B cell (primary cell): ENCODE data around the gene SLCO2B1. TPM values are rescaled to one million over a fixed set of nuclear protein-coding genes. Genes with fewer than 3 reads are reported as not detected.

ENCODE experiments used
- ATAC-seq: fragments of 200-7000 bp; cut with Tn5 transposase; one replicate; pipeline ENCODE4 v1.10.0; 2021; ENCODE audit warnings: low read depth, mild to moderate bottlenecking, moderate number of reproducible peaks, moderate library complexity
- CTCF ChIA-PET: fragments of 350-600 bp; sonication (Branson Sonifier 250); formaldehyde crosslinking; loops from one replicate; lab custom pipeline; 2021; ENCODE audit warnings: antibody characterized with exemption, inconsistent platforms; lab: Charles Lee
- POLR2A ChIA-PET: fragments of 350-600 bp; sonication (Branson Sonifier 250); formaldehyde crosslinking; loops from one replicate; lab custom pipeline; 2021; ENCODE audit warnings: antibody characterized with exemption; lab: Charles Lee
- DNase-seq: peaks from one replicate; pipeline ENCODE4 v3.0.0; 2013
- H2AFZ ChIP-seq: 2 replicates; pipeline ENCODE4 v1.6.1; 2012; ENCODE audit warnings: mild to moderate bottlenecking, low read depth, low read length; ENCODE audit not compliant: insufficient read depth, poor library complexity, severe bottlenecking
- H3K27ac ChIP-seq, 2 donors: 1 replicate in 1 of 2; 2 replicates in 1 of 2; pipeline ENCODE4 v1.5.1; 2012 to 2013; ENCODE audit warnings: low read length in 2 of 2, mild to moderate bottlenecking in 2 of 2, moderate library complexity in 1 of 2
- H3K27me3 ChIP-seq, 4 experiments: fragments of 200-600 bp in 1 of 4; sonication (generic) in 1 of 4; replicated peaks in 1 of 4; 1 replicate in 2 of 4; 2 replicates in 2 of 4; pipeline versions ENCODE4 v1.6.1 to v1.7.0; 2013 to 2016; ENCODE audit warnings: low read length in 3 of 4, mild to moderate bottlenecking in 2 of 4, mixed read lengths in 1 of 4, moderate library complexity in 1 of 4; ENCODE audit not compliant: insufficient read depth in 4 of 4, control insufficient read depth in 3 of 4; ENCODE audit errors: control extremely low read depth in 1 of 4
- H3K36me3 ChIP-seq, 2 experiments: replicated peaks in 1 of 2; 1 replicate in 1 of 2; 2 replicates in 1 of 2; pipeline versions ENCODE4 v1.6.1 to v1.7.1; 2013; ENCODE audit warnings: low read length in 1 of 2; ENCODE audit not compliant: insufficient read depth in 2 of 2, control insufficient read depth in 1 of 2; ENCODE audit errors: control extremely low read depth in 1 of 2, extremely low read depth in 1 of 2
- H3K4me1 ChIP-seq, 2 donors: fragments of 200-600 bp in 1 of 2; sonication (generic) in 1 of 2; 1 replicate in 1 of 2; 2 replicates in 1 of 2; pipeline versions ENCODE4 v1.5.1 to v1.6.1; 2013 to 2017; ENCODE audit warnings: low read length in 2 of 2; ENCODE audit not compliant: control insufficient read depth in 2 of 2, insufficient read depth in 2 of 2
- H3K4me2 ChIP-seq: replicated peaks from 2 replicates; pipeline ENCODE3; 2012; ENCODE audit warnings: mild to moderate bottlenecking, low read depth, low read length; ENCODE audit not compliant: poor library complexity, severe bottlenecking
- H3K4me3 ChIP-seq, 5 experiments: fragments of 200-600 bp in 1 of 5; sonication (generic) in 1 of 5; 1 replicate in 3 of 5; 2 replicates in 2 of 5; pipeline versions ENCODE4 v1.5.1 to v1.7.0; 2011 to 2016; ENCODE audit warnings: low read length in 4 of 5, mild to moderate bottlenecking in 4 of 5, low read depth in 2 of 5, control low read depth in 1 of 5, moderate library complexity in 1 of 5; ENCODE audit not compliant: insufficient read depth in 1 of 5; ENCODE audit errors: control extremely low read depth in 1 of 5, extremely low read depth in 1 of 5
- H3K79me2 ChIP-seq: fragments of 200-600 bp; sonication (generic); one replicate; pipeline ENCODE4 v1.6.0; 2016; ENCODE audit warnings: low read length; ENCODE audit not compliant: control insufficient read depth, insufficient read depth
- H3K9ac ChIP-seq: fragments of 200-600 bp; sonication (generic); 2 replicates; pipeline ENCODE4 v1.6.1; 2017; ENCODE audit warnings: mild to moderate bottlenecking, low read length, moderate library complexity
- H3K9me3 ChIP-seq, 3 donors: one replicate each; pipeline versions ENCODE4 v1.6.1 to v1.7.1; 2013; ENCODE audit warnings: low read length in 2 of 3; ENCODE audit not compliant: control insufficient read depth in 2 of 3, insufficient read depth in 1 of 3; ENCODE audit errors: control extremely low read depth in 1 of 3
- H4K20me1 ChIP-seq: 2 replicates; pipeline ENCODE4 v1.6.0; 2012; ENCODE audit warnings: mild to moderate bottlenecking, low read length; ENCODE audit not compliant: insufficient read depth, control insufficient read depth, poor library complexity, severe bottlenecking
- H3K27ac Mint-ChIP-seq: one replicate; pipeline ENCODE4 v1.8.0; 2021; ENCODE audit warnings: mixed read lengths
- H3K27me3 Mint-ChIP-seq: one replicate; pipeline ENCODE4 v1.8.0; 2021; ENCODE audit warnings: mixed read lengths
- H3K4me1 Mint-ChIP-seq: one replicate; pipeline ENCODE4 v1.8.0; 2021; ENCODE audit warnings: mixed read lengths
- H3K4me3 Mint-ChIP-seq: one replicate; pipeline ENCODE4 v1.8.0; 2021; ENCODE audit warnings: mixed read lengths
- H3K9me3 Mint-ChIP-seq: one replicate; pipeline ENCODE4 v1.8.0; 2022; ENCODE audit warnings: mixed read lengths; ENCODE audit not compliant: insufficient read depth
- CTCF ChIP-seq: fragments of 200-600 bp; IDR thresholded peaks from one replicate; pipeline ENCODE4 v1.8.0; 2022; ENCODE audit warnings: antibody characterized with exemption, mild to moderate bottlenecking
- EZH2 ChIP-seq: IDR thresholded peaks from 2 replicates; pipeline ENCODE4 v1.6.1; 2012; ENCODE audit warnings: borderline replicate concordance, low read depth, mild to moderate bottlenecking, moderate library complexity, low read length; ENCODE audit not compliant: insufficient read depth, poor library complexity, severe bottlenecking
- WGBS: methylation state at CpG from one replicate; pipeline ENCODE4 v1.1.5; 2013; ENCODE audit warnings: missing lambda C conversion rate; ENCODE audit not compliant: insufficient coverage; 5-methylcytosine and 5-hydroxymethylcytosine counted together
- intact Hi-C: fragments of 100-400 bp; cut with micrococcal nuclease; formaldehyde crosslinking; loops from one replicate; pipeline ENCODE4 v1.10.0; 2022
- polyA plus RNA-seq: library from polyadenylated mRNA; depleted of rRNA; stranded (reverse); fragments of >200 nt; gene quantifications from 2 replicates; pipeline ENCODE4 v1.2.3, GENCODE V29; 2012
- total RNA-seq, 2 donors: library from RNA; stranded (reverse); fragments of 120-200 nt in 1 of 2; gene quantifications; 1 replicate in 1 of 2; 2 replicates in 1 of 2; pipeline versions ENCODE4 v1.2.3 to v1.2.4, GENCODE V29; 2013 to 2022

SLCO2B1 gene
- total and polyA plus RNA-seq, 2 donors (not counting 1 experiment from before 2014, with no cell fraction given) = 1.2 TPM; not detected in 1

DNA sequence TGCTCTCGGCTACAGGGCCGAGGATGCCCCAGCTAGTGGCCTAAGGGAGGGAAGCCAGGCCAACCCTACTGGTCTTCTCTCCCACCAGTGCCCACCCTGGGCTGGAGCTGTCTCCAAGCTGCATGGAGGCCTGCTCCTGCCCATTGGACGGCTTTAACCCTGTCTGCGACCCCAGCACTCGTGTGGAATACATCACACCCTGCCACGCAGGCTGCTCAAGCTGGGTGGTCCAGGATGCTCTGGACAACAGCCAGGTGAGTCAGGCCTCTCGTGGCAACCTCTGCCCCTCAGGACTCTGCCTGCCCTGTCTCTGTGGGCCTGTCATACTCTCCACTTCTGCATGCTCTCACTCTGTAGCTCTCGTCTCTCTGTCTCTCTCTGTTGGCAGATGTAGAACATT lies 45.5 kb downstream of the SLCO2B1 start:
- POLR2A ChIA-PET = no interaction called here
- 81% methylated on average over 8 of the region's 8 CpGs for WGBS
- Histone ChIP-seq H3K79me2 (no peaks in the 10 kb centered on the region), H3K27me3 (no peaks in the 10 kb centered on the region), H3K27ac (no peak overlapping the region), H3K4me3 (no peak overlapping the region), H3K9ac (no peak overlapping the region), H2AFZ (no peak overlapping the region), H3K36me3 (no peaks in the 10 kb centered on the region), H4K20me1 (no peaks in the 10 kb centered on the region), H3K9me3 (no peaks in the 10 kb centered on the region), H3K4me1 (no peaks in the 10 kb centered on the region), H3K4me2 (no peak overlapping the region)
- Mint-ChIP-seq H3K9me3 (no peaks in the 10 kb centered on the region), H3K27ac (no peak overlapping the region), H3K4me1 (no peaks in the 10 kb centered on the region), H3K4me3 (no peak overlapping the region), H3K27me3 (peaks cover 4% of the 10 kb centered on the region)
- CTCF ChIA-PET = interaction anchor here (0.7 to 1.0 kb wide), 2 partner anchors 9 to 56 kb away, joined by 3 read pairs; no protein-coding TSS in a partner anchor
- intact Hi-C loops = no loop called here
- TF ChIP-seq CTCF (no peak), EZH2 (no peak)
- ATAC-seq (no peak), DNase-seq (no peak)

GRCh38 chr11:75197512-75198277 lies 46.8 kb downstream of the SLCO2B1 start:
- H3K27ac Mint-ChIP-seq = no peak overlapping the region
- CTCF ChIA-PET = no interaction called here
- H3K36me3 ChIP-seq = no peaks in the 10 kb centered on the region
- H3K9ac ChIP-seq = no peak overlapping the region
- H3K27ac ChIP-seq = no peak overlapping the region
- H3K4me1 ChIP-seq = no peaks in the 10 kb centered on the region
- intact Hi-C loops = no loop called here
- no peaks in the 10 kb centered on the region for H4K20me1 ChIP-seq
- no peaks in the 10 kb centered on the region for H3K79me2 ChIP-seq
- H3K4me2 ChIP-seq = no peak overlapping the region
- H3K27me3 Mint-ChIP-seq = peaks cover 14% of the 10 kb centered on the region
- no peaks in the 10 kb centered on the region for H3K4me1 Mint-ChIP-seq
- POLR2A ChIA-PET = no interaction called here
- no peaks in the 10 kb centered on the region for H3K9me3 Mint-ChIP-seq
- TF ChIP-seq EZH2 (no peak), CTCF (no peak)
- DNase-seq = no peak
- WGBS = 89% methylated on average over 2 of the region's 4 CpGs
- H3K27me3 ChIP-seq = no peaks in the 10 kb centered on the region
- H3K4me3 Mint-ChIP-seq = no peak overlapping the region
- no peak overlapping the region for H3K4me3 ChIP-seq
- no peak for ATAC-seq
- no peaks in the 10 kb centered on the region for H3K9me3 ChIP-seq
- no peak overlapping the region for H2AFZ ChIP-seq
